ENCODE results near the gene RLF. TPM values are rescaled to one million over a fixed set of nuclear protein-coding genes. Genes with fewer than 3 reads are reported as not detected.

Gene RLF
- total and polyA plus RNA-seq, 9 of the 15 experiments (the other 6 are each of a cell fraction or from before 2014, with no cell fraction given): 3.6 to 35.0 (median 21.2) TPM

DNA sequence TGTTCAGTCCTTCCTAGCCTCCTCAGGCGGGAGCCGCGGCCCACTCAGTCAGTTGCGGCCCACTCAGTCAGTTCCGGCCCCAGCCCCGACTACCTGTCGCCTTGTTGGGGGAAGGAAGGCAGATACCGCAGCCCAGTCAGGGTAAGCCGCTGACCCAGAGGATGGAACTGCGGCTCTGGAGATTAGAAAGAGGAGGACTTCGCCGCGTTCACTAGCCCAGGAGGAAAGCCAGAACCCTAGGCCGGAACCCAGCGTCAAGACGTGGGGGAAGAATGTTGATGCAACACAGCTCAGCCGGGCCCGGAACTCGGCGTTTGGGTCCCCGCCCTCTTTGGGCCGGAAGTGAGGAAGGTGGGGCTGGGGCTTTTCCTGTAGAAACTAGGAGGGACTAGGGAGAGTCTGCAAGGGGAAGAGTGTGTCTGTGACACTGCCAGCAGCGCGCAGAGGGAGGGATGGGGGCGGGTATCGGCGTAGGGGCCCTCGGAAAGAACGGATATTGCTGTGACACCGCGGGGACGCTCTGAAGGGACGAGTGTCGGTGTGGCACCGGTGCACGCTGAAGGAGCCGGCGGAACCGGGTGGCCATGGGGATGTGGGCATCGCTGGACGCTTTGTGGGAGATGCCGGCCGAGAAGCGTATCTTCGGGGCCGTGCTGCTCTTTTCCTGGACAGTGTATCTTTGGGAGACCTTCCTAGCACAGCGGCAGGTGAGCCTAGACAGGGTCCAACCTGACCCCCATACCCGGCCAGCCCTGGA lies 96.7 kb downstream of the RLF start, which contains the start of gene ZMPSTE24 (continued):
- TF ChIP-seq, protein P1, sequence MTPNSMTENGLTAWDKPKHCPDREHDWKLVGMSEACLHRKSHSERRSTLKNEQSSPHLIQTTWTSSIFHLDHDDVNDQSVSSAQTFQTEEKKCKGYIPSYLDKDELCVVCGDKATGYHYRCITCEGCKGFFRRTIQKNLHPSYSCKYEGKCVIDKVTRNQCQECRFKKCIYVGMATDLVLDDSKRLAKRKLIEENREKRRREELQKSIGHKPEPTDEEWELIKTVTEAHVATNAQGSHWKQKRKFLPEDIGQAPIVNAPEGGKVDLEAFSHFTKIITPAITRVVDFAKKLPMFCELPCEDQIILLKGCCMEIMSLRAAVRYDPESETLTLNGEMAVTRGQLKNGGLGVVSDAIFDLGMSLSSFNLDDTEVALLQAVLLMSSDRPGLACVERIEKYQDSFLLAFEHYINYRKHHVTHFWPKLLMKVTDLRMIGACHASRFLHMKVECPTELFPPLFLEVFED (CRISPR knock-in tag; conservative IDR thresholded peaks at IDR 0.05): no peak
- TF ChIP-seq SAFB2 (IDR thresholded peaks at IDR 0.05; ENCODE audit: borderline replicate concordance, low read depth, low read length, severe bottlenecking): no peak
- peak; percentile 92 for TF ChIP-seq TRIM28 (IDR thresholded peaks at IDR 0.05)
- peak; percentile 96 for TF ChIP-seq KLF13 (tag; IDR thresholded peaks at IDR 0.05; ENCODE audit: borderline replicate concordance, low read depth)
- no peak for TF ChIP-seq SLC30A9 (CRISPR knock-in tag; IDR thresholded peaks at IDR 0.05)
- TF ChIP-seq, protein P2, sequence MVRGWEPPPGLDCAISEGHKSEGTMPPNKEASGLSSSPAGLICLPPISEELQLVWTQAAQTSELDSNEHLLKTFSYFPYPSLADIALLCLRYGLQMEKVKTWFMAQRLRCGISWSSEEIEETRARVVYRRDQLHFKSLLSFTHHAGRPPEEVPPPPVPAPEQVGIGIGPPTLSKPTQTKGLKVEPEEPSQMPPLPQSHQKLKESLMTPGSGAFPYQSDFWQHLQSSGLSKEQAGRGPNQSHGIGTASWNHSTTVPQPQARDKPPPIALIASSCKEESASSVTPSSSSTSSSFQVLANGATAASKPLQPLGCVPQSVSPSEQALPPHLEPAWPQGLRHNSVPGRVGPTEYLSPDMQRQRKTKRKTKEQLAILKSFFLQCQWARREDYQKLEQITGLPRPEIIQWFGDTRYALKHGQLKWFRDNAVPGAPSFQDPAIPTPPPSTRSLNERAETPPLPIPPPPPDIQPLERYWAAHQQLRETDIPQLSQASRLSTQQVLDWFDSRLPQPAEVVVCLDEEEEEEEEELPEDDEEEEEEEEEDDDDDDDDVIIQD (CRISPR knock-in tag; IDR thresholded peaks at IDR 0.05): peak; percentile 71; the same call in 1 of the 2 replicates
- TF ChIP-seq POLR2B (IDR thresholded peaks at IDR 0.05; ENCODE audit: low read depth, partially characterized antibody): peak; percentile 83
- TF ChIP-seq ETV6 (IDR thresholded peaks at IDR 0.05; ENCODE audit: borderline replicate concordance in 1 of 2, low read depth in 2 of 2, low read length in 1 of 2): 0 out of 4 replicates have a peak, but pooled peaks of 1 of the 2 experiments have one; percentile 8
- TF ChIP-seq ETV6 (CRISPR knock-in tag; IDR thresholded peaks at IDR 0.05; ENCODE audit: borderline replicate concordance): no peak; the same call in 1 of the 2 replicates
- no peak for TF ChIP-seq MCM3 (IDR thresholded peaks at IDR 0.05)
- no peak; the same call in 1 of the 2 replicates for TF ChIP-seq GATAD2B (IDR thresholded peaks at IDR 0.05; ENCODE audit: borderline replicate concordance)
- TF ChIP-seq FOXP1 (CRISPR knock-in tag; IDR thresholded peaks at IDR 0.05): peak; percentile 97
- TF ChIP-seq NFYB (IDR thresholded peaks at IDR 0.05; ENCODE audit: extremely low read depth, insufficient read length): no peak
- no peak for TF ChIP-seq ZSCAN32 (CRISPR knock-in tag; IDR thresholded peaks at IDR 0.05)
- TF ChIP-seq SMAD1 (IDR thresholded peaks at IDR 0.05; ENCODE audit: low read depth, low read length, partially characterized antibody): no peak
- no peak for TF ChIP-seq PHB (CRISPR knock-in tag; IDR thresholded peaks at IDR 0.05)
- TF ChIP-seq, protein P3, sequence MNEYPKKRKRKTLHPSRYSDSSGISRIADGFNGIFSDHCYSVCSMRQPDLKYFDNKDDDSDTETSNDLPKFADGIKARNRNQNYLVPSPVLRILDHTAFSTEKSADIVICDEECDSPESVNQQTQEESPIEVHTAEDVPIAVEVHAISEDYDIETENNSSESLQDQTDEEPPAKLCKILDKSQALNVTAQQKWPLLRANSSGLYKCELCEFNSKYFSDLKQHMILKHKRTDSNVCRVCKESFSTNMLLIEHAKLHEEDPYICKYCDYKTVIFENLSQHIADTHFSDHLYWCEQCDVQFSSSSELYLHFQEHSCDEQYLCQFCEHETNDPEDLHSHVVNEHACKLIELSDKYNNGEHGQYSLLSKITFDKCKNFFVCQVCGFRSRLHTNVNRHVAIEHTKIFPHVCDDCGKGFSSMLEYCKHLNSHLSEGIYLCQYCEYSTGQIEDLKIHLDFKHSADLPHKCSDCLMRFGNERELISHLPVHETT (CRISPR knock-in tag; conservative IDR thresholded peaks at IDR 0.05 in 1 of 2, IDR thresholded peaks at IDR 0.05 in 1 of 2): peak in 1 of 2 experiments; percentile 92; a peak in 2 of 4 replicates
- peak; percentile 68 for TF ChIP-seq SMARCE1 (IDR thresholded peaks at IDR 0.05)
- TF ChIP-seq JUND (IDR thresholded peaks at IDR 0.05; ENCODE audit: borderline replicate concordance, low read depth, low read length): peak; percentile 82
- TF ChIP-seq JUND (tag; IDR thresholded peaks at IDR 0.05; ENCODE audit: borderline replicate concordance, low read depth, low read length): no peak; the same call in 2 of the 3 replicates
- TF ChIP-seq EP300 (IDR thresholded peaks at IDR 0.05; ENCODE audit: low read length): peak; percentile 75
- TF ChIP-seq, protein P4, sequence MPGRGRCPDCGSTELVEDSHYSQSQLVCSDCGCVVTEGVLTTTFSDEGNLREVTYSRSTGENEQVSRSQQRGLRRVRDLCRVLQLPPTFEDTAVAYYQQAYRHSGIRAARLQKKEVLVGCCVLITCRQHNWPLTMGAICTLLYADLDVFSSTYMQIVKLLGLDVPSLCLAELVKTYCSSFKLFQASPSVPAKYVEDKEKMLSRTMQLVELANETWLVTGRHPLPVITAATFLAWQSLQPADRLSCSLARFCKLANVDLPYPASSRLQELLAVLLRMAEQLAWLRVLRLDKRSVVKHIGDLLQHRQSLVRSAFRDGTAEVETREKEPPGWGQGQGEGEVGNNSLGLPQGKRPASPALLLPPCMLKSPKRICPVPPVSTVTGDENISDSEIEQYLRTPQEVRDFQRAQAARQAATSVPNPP (IDR thresholded peaks at IDR 0.05; ENCODE audit: borderline replicate concordance, insufficient read depth, insufficient read length): no peak
- no peak for TF ChIP-seq ZNF140 (CRISPR knock-in tag; IDR thresholded peaks at IDR 0.05)
